GM18867 (cell line): ENCODE results near the gene NKD2.
A peak's percentile ranks its signal among the peaks of the same experiment; 100 is the strongest.
"Not testable (repeated sequence)": the region's sequence is repeated elsewhere in the genome, so short reads cannot be mapped to it uniquely, and the experiment has no call there.

Experiments used
- ATAC-seq: cut with Tn5 transposase; IDR thresholded peaks from one replicate; pipeline ENCODE4 v1.9.1; 2021; ENCODE audit warnings: mild to moderate bottlenecking, moderate library complexity; ENCODE audit not compliant: unreplicated experiment

Gene NKD2, protein sequence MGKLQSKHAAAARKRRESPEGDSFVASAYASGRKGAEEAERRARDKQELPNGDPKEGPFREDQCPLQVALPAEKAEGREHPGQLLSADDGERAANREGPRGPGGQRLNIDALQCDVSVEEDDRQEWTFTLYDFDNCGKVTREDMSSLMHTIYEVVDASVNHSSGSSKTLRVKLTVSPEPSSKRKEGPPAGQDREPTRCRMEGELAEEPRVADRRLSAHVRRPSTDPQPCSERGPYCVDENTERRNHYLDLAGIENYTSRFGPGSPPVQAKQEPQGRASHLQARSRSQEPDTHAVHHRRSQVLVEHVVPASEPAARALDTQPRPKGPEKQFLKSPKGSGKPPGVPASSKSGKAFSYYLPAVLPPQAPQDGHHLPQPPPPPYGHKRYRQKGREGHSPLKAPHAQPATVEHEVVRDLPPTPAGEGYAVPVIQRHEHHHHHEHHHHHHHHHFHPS

DNA sequence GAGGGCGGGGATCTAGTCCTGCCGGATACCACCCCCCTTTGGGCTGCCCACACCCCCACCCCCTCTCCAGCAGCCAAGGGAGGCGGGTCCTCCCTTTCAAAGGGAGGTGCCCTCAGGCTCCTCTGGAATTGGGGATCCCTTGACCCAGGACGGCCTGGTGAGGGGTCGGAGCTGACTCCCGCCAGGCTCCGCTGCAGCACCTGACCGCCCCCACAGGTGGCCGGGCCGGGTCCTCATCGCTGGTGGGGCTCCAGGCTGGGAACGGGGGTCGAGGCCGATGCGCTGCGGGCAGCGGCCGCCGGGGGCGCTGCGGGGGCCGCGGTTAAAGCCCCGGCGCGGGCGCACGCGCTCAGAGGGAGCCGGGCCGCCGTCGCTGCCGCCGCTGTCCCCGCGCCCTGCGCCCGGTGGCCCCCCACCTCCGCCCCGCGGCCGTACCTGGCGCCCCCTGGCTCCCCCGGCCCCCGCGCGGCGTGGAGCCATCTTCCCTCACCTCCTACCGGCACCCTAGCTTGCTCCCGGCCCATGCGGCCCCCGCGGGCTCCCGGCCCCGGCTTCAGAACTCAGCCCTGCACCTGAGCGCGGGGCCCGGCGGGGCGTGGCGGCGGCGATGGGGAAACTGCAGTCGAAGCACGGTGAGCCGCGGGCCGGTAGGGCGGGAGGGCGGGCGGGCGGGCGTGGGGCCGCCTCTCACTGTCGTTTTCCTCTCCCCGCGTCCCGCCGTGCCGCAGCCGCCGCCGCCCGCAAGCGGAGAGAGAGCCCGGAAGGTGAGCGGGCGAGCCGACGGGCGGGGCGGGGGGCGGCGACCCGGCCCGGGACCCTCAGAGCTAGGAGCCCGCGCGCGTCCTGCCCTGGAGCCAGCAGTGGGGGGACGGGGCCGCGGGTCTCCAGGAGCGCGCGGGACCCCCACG is at the start of gene NKD2:
TSS of gene NKD2 (plus strand) at position 352 of the 908 bp plus-strand sequence. CDS start at position 608, 256 bp downstream.
- no peak for ATAC-seq

DNA sequence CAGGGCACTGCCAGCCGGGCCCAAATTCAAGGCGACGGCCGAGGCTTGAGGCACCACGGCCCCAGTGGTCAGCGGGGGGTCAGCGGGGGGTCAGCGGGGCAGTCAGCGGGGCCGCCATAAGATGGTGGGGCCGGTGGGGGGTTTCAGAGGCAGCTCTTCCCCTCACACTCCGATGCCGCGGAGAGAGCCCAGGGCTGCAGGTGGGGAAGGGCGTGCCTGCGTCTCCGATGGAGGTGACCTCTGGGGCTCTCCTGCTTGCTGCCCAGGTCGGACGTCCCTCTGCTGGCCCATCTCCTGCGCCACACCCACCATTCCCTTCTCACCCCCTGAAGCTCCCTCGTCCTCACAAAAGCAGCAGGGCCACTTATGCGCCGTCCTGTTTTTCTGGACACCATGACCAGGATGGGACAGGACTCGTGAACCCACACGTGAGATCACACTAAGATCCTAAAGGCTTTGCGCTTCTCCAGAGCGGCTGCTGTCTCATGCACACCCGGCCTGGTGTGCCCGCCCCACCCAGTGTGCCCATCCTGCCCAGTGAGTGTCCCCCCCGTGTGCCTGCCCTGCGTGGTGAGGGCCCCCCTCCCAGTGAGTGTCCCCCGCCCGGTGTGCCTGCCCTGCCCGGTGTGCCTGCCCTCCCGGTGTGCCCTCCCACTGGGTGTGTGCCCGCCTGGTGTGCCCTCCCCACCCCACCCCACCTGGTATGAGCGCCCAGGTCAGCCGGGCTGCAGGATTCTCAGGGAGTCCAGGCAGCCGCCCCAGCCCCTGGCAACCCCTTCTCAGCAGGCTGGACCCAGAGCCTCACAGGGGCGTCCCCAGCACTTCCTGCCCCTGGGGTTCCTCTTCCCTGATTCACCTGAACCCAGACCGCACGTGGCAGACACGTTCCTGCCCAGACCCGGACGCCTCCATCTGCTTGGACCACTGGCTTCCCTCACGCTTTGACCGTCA is 48.7 kb upstream of the NKD2 start:
- ATAC-seq: no peak

DNA sequence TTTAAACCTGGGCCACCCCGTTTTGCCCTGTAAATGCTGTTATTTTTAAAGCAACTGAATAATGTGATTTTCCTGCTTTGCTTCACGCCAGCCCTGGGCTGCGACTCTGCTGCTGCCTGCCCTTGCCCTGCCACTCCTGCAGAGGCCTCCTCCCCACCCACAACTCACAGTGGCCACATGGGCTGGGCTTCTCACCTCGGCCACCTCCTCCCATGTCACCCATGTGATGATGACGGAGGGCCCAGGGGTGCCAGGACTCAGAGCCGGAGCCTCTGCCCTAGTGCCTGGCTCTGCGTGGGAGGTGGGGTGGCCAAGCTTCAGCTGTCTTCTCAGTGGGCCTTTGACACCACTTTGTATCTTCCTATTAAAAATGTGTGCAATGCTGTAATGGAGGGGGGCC is 48.1 kb upstream of the NKD2 start:
- ATAC-seq: no peak

DNA sequence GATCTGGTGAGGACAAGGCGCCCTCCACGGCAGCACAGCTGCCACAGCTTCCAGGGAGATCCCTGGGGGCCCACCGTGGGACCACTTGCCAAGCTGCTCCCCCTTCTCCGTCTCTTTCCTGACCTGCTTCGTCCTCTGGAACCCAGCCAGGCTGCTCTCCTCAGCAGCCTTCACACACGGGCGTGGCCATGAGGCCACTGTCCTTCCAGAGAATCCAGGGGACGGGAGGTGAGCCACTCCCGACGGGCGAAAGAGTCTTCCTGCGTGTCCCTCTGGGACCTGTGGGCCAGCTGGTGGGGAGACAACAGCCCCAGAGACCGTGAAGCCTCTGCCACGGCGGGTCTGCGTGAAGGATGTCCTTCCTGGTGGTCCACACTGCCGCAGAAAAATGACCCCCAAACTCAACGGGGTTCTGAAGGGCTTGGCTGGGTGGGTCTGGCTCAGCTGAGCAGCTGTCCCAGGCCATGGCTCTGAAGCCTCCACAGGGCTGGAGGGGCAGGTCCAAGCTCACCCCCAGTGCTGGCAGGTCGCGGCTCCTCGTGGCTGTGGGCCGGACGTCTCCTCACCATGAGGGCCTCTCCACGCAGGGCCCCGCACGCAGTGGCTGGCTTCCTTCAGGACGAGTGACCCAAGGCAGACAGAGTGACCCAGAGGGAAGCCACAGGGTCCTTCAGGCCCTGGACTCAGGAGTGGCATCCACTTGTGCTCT is 47.4 kb upstream of the NKD2 start:
- ATAC-seq: no peak

DNA sequence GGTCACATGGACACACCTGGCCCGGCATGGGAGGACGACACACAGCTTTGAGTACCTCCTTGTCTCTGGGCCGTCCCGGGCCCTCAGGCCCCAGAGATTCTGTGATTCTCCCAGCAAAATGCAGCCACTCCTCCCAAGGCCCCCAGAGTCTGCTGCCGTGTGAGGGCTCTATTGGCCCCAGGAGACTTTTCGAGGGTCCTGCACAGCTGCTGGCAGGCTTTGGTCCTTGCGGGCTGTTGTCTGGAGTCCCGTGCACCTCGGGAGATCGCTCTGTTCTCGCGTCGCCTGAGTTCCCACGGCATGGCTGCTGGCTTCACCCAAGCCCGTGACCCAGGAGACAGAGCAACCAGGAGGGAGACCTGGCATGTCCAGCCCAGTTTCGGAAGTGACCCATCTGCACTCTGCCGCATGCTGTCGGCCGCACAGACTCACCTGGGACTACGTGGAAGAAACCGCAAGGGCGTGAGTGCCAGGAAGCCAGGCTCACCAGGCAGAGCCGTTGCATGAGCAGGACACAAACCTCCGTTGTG is 46.8 kb upstream of the NKD2 start:
- ATAC-seq: no peak

DNA sequence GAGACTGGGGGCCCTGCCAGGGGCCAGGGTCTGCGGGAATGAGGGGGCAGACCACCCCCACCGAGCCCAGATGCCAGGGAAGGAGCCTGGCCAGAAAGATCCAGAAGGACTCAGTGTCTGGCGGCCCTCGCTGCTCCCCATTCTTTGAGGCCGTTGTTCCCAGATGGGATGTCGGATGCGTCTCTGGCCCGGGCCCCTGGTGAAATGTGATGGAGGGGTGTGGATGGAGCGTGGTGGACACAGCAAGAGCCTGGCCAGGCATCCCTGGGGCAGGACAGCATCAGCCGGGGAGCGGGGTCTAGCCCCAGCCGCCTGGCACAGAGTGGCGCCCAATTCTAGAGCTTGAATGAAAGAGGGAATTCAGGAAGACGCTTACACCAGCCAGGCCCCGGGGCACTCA is 46.2 kb upstream of the NKD2 start:
- no peak for ATAC-seq

DNA sequence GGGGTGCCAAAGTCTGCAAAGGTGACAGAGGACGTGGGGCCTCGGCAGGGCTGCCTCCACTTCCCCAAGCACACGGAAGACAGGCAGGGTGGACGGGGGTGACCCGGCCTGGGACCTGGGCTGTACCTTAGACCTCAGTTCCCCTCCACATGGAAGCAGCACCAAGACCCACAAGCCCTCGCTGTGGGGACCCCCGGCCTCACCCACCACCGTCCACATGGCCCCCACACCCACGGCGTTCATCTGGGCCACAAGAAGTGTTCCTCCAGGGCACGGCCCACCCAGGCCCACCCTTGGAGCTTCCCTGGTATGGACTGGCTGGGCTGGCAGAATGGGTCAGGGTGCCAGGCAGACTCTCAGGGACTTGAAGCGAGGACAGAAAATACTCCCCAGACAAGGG is 45.8 kb upstream of the NKD2 start:
- ATAC-seq: no peak

DNA sequence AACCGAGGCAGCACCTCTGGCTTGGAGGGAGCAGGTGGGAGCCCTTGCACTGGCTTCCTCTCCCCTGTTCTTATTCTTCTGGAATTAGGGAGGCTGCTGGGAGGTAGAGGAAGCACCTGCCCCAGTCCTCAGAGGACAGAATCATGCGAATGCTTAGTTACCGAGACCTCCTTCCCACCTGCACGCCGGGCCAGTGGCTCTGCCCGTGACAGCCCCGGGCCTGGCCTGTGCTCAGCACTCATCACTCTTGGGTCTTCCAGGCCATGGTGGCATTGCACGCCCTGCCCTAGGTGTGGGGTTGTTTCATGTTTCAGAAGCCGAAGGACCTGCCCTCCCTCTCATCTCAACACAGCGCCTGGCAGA is 45.3 kb upstream of the NKD2 start:
- peak; percentile 35 for ATAC-seq

DNA sequence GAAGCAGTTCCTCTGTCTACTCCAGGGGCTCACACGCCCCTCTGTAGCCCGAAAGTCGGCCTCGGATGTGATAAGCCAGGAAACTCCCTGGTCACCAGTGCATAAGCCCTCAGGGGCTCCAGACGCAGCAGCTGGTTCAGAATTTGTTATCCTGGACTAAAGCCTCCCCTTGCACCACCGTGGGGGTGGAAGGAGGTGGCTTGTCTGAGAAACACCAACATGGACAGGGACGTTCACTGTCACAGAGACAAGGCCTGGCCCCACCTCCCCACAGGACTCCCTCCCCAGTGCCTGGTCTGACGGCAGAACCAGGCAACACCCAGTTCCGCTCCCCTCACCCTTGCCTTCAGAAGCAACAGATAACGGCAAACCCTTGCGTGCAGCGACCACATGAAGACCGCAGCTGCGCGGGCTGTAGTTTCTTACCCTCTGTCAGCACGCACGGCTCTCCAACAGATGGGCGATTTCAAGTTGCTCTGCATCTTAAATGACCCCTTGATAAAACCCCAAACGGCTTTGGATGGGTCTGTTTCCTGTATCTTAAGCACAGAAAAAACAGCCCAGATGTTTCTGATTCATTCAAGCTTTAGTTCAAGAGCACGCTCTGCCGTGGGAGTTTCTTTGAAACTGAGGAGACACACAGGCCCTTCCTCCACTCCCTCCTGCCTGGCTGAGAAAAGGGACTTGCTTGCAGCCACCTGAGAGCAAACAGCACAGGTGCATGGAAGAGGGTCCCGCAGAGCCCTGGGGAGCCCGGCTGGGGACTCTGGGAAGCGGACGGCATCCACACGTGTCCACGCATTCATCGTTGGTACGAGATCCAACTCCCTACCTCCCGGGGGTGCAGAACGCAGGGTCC is 44.7 kb upstream of the NKD2 start:
- peak; percentile 59 for ATAC-seq

DNA sequence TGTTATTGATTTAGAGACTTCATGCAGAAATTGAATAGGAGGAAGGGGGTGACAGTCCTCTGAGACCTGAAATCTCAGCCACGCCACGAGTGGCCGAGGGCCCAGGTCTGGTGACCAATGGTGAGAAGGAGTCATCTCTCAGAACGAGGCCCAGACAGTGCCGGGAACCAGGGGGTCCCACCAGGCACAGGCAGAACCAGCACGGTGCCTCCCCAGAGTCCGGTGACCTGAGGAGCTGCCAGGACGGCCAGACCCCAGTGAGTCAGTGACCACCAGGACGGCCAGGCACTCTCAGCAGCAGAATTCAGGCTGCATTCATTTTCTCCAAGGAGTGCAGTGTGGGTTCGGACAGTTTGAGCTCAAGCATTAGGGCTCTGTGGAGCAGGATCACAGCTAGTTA is 43.8 kb upstream of the NKD2 start:
- ATAC-seq: no peak

DNA sequence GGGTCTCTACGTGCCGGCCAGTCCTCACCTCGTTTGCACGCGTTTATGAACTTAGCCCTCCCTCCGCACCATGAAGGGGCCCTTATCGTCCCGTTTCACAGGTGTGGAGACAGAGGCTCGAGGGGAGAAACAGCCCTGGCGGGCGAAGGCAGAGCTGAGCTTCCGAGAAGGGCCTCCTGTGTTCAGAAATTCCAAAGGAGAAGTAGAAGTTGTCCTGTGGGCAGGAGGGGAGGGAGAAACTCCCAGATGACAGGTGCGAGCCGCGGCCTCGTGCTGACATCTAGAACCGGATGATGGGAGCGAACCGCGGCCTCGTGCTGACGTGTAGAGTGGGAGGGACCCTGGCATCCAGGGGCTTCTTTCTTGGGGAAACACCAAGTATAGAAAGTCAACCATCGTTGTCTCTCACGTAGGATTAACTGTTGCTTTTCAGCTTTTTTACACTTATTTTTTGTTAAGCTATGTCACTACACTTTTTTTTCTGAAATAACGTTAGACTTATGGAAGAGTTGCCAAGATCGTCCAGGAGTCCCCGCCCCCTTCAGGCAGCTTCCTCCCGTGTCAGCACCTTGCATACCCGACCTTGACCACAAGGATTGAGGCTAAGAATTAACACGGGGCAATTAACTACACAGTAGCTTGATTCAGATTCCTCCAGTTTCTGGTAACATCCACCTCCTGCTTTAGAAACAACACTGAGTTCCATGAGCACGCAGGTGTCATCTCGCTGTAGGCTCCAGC is 42.8 kb upstream of the NKD2 start:
- no peak for ATAC-seq

DNA sequence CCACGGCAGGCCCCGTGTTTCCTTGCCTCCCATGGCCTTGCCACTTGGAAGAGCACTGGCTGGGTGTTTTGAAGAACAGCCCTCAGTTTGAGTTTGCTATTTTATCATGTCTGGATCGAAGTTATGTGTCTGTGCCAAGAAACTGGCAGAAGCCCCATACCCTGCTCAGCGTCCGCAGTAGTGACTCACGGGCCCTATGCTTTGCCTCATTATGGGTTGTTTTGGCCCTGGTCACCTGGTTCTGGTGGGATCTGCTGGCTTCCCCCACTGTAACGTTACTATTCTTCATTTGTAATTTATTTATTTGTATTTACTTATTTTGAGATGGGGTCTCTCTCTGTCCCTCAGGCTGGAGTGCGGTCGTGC is 42.3 kb upstream of the NKD2 start:
- ATAC-seq: no peak

DNA sequence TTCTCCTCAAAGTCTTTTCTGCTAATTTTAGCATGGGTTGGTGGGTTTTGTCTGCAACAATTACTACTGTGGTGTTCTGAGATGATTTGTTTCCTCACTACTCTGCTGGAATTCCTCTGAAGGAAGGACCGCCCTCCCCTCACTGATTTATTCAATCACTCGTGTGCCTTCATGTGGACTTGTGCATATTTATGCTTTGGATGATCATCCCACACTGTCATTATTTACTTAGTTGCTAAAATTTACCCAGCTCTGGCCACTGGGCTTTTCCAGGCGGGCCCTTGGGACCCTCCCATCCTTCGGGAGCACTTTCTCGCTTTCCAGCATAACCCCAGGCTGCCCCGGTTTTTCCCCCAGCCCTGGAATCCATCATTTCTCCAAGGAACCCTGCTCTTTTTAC is 41.7 kb upstream of the NKD2 start:
- no peak for ATAC-seq

DNA sequence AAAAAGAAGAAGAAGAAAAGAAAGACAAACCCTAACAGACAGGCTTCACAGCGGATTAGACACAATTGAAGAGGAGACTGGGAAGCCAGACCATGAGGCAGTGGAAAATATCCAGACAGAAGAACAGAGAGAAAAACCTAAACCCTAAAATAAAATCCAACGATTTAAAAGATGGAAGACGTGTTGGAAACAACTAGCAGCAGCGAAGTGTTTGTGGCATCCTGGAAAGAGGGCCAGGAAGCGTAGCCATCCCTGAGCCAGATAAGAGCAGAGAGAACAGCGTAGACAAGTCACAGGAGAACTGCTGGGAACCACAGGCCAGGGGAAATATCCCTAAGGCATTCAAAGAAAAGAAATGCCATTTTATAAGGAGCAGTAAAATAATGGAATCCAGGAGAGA is 39.7 kb upstream of the NKD2 start:
- no peak for ATAC-seq

DNA sequence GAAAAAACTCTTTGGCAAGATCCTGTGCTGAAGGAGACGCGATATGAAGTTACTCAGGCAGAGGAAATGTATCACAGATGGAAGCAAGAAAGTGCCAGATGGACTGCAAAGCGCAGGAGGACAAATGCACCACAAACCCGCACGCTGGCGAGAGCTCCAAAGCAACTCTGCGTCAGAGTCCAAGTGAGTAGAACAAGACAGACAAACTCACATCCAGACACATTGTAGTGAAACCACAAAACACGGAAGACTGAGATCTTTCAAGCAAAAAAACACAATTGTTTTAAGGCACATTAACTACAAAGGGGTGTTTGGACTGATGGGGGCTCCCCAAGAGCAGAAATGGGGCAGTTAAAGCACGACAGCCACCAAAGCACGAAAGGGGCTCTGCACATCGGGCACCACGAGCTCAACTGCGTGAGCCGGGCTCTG is 39.2 kb upstream of the NKD2 start:
- ATAC-seq: no peak

DNA sequence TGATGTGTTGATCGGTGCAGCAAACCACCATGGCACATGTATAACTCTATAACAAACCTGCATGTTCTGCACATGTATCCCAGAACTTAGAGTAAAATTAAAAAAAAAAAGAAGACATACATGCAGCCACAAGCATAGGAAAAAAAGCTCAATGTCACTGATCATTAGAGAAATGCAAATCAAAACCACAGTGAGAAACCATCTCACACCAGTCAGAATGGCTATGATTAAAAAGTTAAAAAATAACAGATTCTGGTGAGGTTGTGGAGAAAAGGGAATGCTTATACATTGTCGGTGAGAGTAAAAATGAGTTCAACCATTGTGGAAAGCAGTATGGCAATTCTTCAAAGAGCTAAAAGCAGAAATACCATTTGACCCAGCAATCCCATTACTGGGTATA is 36.0 kb upstream of the NKD2 start:
- not testable (repeated sequence) for ATAC-seq

DNA sequence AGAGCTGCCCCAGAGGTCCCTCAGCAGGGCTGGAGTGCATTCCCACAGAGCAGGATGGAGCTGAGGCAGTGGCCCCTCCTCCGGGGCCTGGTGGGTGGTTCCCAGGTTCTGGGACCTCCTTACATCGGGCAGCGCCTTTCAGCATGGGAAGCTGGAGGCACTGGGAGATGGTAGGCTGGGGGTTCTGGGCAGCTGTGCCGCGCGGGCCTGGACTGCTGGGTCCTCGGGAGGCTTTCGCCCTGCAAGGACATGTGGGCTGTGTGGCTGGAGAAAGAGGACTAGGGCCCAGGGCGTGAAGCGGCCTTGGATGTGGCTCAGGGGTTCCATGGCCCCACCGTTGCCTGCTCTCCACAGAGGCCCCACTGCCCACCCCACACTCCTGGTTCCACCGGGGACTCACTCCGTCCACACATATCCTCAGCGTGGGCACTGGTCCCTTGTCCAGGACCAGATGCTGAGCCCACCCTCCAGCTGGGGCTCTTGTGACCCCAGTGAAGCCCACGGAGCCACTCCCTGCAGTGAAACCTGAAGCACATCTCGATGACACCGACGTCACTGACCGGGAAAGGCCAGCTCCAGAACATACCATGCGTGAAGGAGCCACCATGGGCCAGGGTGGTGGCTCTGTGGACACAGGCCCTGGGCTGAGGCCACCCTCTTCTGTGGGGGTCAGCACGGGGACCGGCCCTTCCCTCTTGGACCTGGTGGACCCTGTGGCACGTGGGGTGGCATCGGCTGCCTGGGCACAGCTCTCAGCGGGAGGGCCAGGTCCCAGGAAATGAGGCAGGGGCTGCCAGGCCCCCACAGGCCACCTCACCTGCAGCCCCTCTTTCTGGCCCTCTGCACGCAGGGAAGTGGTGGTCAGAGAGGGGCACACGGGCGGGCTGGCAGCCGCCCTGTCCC is 31.5 kb upstream of the NKD2 start:
- no peak for ATAC-seq
